H1 (cell line): Measurements from ENCODE around the gene SIN3B.

Experiments
- BACH1 ChIP-seq: IDR thresholded peaks from 2 replicates; pipeline ENCODE4 v1.6.1; 2012; ENCODE audit warnings: low read length, improper control_type of control experiment
- CBX5 ChIP-seq: fragments of 300-800, 300-1000 bp; sonication (generic); IDR thresholded peaks from 2 replicates; pipeline ENCODE4 v1.7.1; 2016; ENCODE audit warnings: antibody characterized with exemption, low read length, low read depth
- CTCF ChIP-seq, 3 experiments: IDR thresholded peaks; 1 replicate in 2 of 3; 2 replicates in 1 of 3; pipeline versions ENCODE4 v1.5.1 to v1.6.1; 2011; ENCODE audit warnings: low read length in 3 of 3, mild to moderate bottlenecking in 3 of 3, inconsistent platforms in 2 of 3, low read depth in 1 of 3, moderate library complexity in 1 of 3; ENCODE audit not compliant: insufficient read depth in 1 of 3; ENCODE audit errors: control extremely low read depth in 1 of 3
- EZH2 ChIP-seq: fragments of 200-600 bp; sonication (generic); IDR thresholded peaks from 2 replicates; pipeline ENCODE4 v1.7.1; 2012; ENCODE audit warnings: low read depth, mild to moderate bottlenecking, moderate library complexity, low read length, inconsistent platforms; ENCODE audit not compliant: severe bottlenecking
- JUN ChIP-seq: IDR thresholded peaks from 2 replicates; pipeline ENCODE4 v1.6.1; 2011; ENCODE audit warnings: low read depth, mild to moderate bottlenecking, improper control_type of control experiment, low read length
- MAFK ChIP-seq: IDR thresholded peaks from 2 replicates; pipeline ENCODE4 v1.6.1; 2012; ENCODE audit warnings: low read depth, mild to moderate bottlenecking, improper control_type of control experiment, low read length
- POLR2A ChIP-seq, 2 experiments: IDR thresholded peaks; 1 replicate in 1 of 2; 2 replicates in 1 of 2; pipeline ENCODE4 v1.6.1; 2011; ENCODE audit warnings: low read depth in 2 of 2, low read length in 2 of 2, mild to moderate bottlenecking in 2 of 2; ENCODE audit errors: control extremely low read depth in 1 of 2
- RBBP5 ChIP-seq: IDR thresholded peaks from 2 replicates; pipeline ENCODE4 v1.7.1; 2012; ENCODE audit warnings: low read depth, mild to moderate bottlenecking, inconsistent platforms, low read length, moderate library complexity, borderline replicate concordance
- SIN3A ChIP-seq, 2 experiments: IDR thresholded peaks in 1 of 2; conservative IDR thresholded peaks in 1 of 2; 2 replicates each; pipeline ENCODE4 v1.6.1; 2011 to 2012; ENCODE audit warnings: low read length in 2 of 2, improper control_type of control experiment in 1 of 2, low read depth in 1 of 2, mild to moderate bottlenecking in 1 of 2
- TCF12 ChIP-seq: IDR thresholded peaks from 2 replicates; pipeline ENCODE4 v1.6.1; 2011; ENCODE audit warnings: low read depth, mild to moderate bottlenecking, low read length
- TF ChIP-seq, protein P1 (sequence below): IDR thresholded peaks from 2 replicates; pipeline ENCODE4 v1.6.1; 2012; ENCODE audit warnings: inconsistent platforms

DNA sequence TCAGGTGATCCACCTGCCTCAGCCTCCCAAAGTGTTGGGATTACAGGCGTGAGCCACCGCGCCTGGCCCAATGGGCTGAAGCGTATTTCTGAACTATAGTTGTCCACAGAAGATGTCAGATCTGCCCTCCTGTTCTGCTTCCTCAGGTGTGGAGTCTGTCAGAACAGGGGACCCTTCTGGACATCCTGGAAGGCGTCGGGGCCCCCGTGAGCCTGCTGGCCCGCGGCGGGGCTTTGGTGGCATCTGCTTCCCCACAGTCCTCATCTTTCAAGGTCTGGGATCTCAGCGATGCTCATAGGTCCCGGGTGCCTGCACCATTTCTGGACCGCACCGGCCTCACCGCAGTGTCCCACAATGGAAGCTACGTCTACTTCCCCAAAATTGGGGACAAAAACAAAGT lies 29.5 kb upstream of the SIN3B start:
- TF ChIP-seq MAFK (no peak), RBBP5 (no peak), TCF12 (no peak), CBX5 (no peak), EZH2 (no peak), CTCF (IDR thresholded peaks at IDR 0.05; ENCODE audit: control extremely low read depth in 1 of 3, insufficient read depth in 1 of 3, low read depth in 1 of 3, low read length in 3 of 3) (no peak), POLR2A (IDR thresholded peaks at IDR 0.05; ENCODE audit: control extremely low read depth in 1 of 2, low read depth in 2 of 2, low read length in 2 of 2) (no peak), SIN3A (conservative IDR thresholded peaks at IDR 0.05 in 1 of 2, IDR thresholded peaks at IDR 0.05 in 1 of 2; ENCODE audit: low read depth in 1 of 2, low read length in 2 of 2) (no peak), BACH1 (no peak), JUN (no peak)
- TF ChIP-seq, protein P1, sequence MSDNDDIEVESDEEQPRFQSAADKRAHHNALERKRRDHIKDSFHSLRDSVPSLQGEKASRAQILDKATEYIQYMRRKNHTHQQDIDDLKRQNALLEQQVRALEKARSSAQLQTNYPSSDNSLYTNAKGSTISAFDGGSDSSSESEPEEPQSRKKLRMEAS, result no peak
